ENCODE results near the gene OR51Q1. TPM values are rescaled to one million over a fixed set of nuclear protein-coding genes. Genes with fewer than 3 reads are reported as not detected.

Gene OR51Q1, protein sequence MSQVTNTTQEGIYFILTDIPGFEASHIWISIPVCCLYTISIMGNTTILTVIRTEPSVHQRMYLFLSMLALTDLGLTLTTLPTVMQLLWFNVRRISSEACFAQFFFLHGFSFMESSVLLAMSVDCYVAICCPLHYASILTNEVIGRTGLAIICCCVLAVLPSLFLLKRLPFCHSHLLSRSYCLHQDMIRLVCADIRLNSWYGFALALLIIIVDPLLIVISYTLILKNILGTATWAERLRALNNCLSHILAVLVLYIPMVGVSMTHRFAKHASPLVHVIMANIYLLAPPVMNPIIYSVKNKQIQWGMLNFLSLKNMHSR
- not detected for total RNA-seq

DNA sequence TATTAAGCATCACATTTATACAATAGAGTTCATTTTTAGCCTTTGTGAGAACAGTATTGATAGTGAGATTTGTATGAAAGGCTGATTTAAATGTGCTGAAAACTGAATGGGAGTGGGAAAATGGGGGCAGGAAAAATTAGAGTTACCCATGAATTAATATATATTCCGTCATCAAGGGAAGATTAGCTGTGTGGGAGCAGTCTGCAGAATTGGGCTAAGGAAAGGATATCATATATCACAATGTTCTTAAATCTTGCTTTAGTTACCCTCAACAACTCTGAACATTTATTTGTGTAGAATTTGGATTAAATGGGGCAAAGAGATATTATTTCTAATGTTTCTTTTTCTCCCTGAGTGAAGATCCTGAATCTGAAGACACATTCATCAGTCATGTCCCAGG is at the start of gene OR51Q1:
TSS of gene OR51Q1 (plus strand) at position 301 of the 400 bp plus-strand sequence. CDS start at position 391, 90 bp downstream.
- peaks cover 8% of the 10 kb centered on the region for H3K27me3 Mint-ChIP-seq
- H3K4me1 Mint-ChIP-seq (ENCODE audit: low read depth) = no peaks in the 10 kb centered on the region
- H3K27ac Mint-ChIP-seq = no peak within 1 kb of the TSS
- ChIA-PET CTCF (no interaction called here), POLR2A (no interaction called here)
- H3K9me3 Mint-ChIP-seq = peaks cover 1% of the 10 kb centered on the region
- H3K4me3 Mint-ChIP-seq = no peak within 1 kb of the TSS
- H3K36me3 Mint-ChIP-seq = no peaks in the 10 kb centered on the region
- intact Hi-C loops (cut with micrococcal nuclease) = no loop called here
- no peak for DNase-seq

DNA sequence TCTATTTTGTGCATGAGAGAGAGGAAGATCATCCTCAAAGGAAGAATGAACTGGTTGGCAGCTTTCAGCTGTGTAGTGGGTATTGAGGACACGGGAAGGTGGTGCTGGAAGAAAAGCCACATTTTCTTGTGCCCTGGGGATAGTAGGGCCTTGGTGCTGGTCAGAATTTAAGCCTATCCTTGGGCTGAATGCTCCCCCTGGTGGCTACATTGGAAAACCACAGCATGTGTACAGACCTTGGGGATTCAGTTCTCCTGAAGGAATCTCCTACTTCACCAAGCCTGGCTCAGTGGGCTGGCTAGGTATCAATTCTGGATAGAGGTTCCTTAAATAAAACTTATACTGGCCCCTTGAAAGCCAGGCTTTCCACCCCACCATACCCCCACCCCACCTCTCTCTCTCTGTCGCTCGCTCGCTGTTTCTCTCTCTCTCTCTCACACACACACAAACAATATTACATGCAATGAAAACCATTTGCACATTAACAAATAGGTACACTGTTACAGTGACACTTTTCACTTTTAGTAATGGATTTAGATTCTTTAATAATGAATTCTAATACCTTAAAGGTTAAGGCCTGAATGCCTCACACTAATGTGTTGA is 41.1 kb upstream of the OR51Q1 start:
- ChIA-PET POLR2A (no interaction called here), CTCF (no interaction called here)
- intact Hi-C loops (cut with micrococcal nuclease) = loop anchor here (1.0 to 5.0 kb wide), 3 partner anchors 257 to 1194 kb away; partner anchors contain the start of gene OR51D1
- peak; percentile 40 for DNase-seq
- Mint-ChIP-seq H3K27me3 (no peaks in the 10 kb centered on the region), H3K9me3 (no peaks in the 10 kb centered on the region), H3K4me3 (no peak overlapping the region), H3K4me1 (ENCODE audit: low read depth) (no peaks in the 10 kb centered on the region), H3K27ac (no peak overlapping the region), H3K36me3 (no peaks in the 10 kb centered on the region)

DNA sequence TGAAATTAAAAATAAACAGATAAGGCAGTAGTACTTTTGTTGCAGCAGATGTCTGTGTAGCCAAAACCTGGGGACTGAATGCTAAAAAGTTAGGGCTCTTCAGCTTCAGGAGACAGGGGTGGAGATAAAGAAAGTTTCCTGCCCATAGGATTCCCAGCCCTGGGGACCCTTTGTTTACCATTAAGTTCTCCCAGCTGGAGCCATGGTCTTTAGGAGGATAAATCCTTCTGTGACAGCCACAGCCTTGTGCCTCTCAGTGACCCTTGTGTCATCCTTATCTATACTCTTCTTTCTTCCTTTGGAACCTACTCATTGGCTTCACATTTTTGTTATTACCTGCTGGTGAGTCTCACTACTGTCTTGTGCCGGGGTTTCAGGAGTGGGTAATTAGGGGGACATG is 38.3 kb upstream of the OR51Q1 start, which contains the start of gene OR51M1:
TSS of gene OR51M1 (plus strand) at position 237 of the 400 bp plus-strand sequence. CDS start 5,587 bp downstream, outside the sequence.
- Mint-ChIP-seq H3K4me1 (ENCODE audit: low read depth) (no peaks in the 10 kb centered on the region), H3K27me3 (no peaks in the 10 kb centered on the region), H3K27ac (no peak within 1 kb of the TSS), H3K4me3 (no peak within 1 kb of the TSS), H3K9me3 (no peaks in the 10 kb centered on the region), H3K36me3 (no peaks in the 10 kb centered on the region)
- intact Hi-C loops (cut with micrococcal nuclease) = loop anchor here (5.0 kb wide), 2 partner anchors 746 to 1196 kb away; partner anchors contain the start of gene OR51D1
- ChIA-PET CTCF (no interaction called here), POLR2A (no interaction called here)
- DNase-seq = no peak

DNA sequence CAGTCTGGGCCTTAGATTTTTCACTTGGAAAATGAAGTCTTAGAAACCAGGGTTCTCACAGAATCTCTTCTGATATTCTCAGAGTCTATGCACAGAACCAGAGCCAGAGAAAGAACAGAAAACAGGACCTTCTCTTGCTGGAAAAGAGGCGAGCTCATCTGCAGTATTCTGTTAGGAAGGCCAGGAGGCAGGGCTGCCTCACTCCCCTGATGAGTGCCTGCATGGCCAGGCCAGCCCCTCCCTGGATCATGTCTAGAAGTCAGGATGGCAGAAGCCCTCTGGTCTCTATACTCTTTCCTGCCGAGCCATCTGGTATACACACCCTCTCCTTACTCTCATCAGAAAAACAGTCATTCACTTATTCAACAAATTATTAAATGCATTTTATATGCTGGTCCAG is 37.6 kb upstream of the OR51Q1 start:
- H3K27ac Mint-ChIP-seq = no peak overlapping the region
- H3K9me3 Mint-ChIP-seq = no peaks in the 10 kb centered on the region
- no peaks in the 10 kb centered on the region for H3K4me1 Mint-ChIP-seq (ENCODE audit: low read depth)
- H3K36me3 Mint-ChIP-seq = no peaks in the 10 kb centered on the region
- intact Hi-C loops (cut with micrococcal nuclease) = loop anchor here (5.0 kb wide), 2 partner anchors 747 to 1197 kb away; partner anchors contain the start of gene OR51D1
- DNase-seq = no peak
- CTCF ChIA-PET = no interaction called here
- no peak overlapping the region for H3K4me3 Mint-ChIP-seq
- POLR2A ChIA-PET = no interaction called here
- no peaks in the 10 kb centered on the region for H3K27me3 Mint-ChIP-seq

DNA sequence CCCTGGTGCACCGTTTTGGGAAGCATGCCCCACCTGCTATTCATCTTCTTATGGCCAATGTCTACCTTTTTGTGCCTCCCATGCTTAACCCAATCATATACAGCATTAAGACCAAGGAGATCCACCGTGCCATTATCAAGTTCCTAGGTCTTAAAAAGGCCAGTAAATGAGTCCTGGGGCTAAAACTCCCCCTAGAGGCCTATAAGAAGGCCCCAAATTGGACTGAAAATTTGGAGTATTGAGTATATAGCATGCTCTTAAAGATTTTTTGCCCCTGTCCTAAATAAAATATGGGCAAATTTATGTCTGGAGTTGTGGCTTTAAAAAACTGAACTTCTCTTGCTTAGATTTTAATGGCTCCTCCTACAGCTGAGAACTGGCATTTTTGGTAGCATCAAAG is 31.7 kb upstream of the OR51Q1 start:
- H3K4me1 Mint-ChIP-seq (ENCODE audit: low read depth) = no peaks in the 10 kb centered on the region
- no peak overlapping the region for H3K27ac Mint-ChIP-seq
- no peaks in the 10 kb centered on the region for H3K9me3 Mint-ChIP-seq
- no peaks in the 10 kb centered on the region for H3K36me3 Mint-ChIP-seq
- H3K27me3 Mint-ChIP-seq = no peaks in the 10 kb centered on the region
- no peak overlapping the region for H3K4me3 Mint-ChIP-seq
- POLR2A ChIA-PET = no interaction called here
- intact Hi-C loops (cut with micrococcal nuclease) = no loop called here
- CTCF ChIA-PET = interaction anchor here (0.6 kb wide), 1 partner anchor 222 kb away, joined by 4 read pairs; no protein-coding TSS in a partner anchor
- DNase-seq = no peak

DNA sequence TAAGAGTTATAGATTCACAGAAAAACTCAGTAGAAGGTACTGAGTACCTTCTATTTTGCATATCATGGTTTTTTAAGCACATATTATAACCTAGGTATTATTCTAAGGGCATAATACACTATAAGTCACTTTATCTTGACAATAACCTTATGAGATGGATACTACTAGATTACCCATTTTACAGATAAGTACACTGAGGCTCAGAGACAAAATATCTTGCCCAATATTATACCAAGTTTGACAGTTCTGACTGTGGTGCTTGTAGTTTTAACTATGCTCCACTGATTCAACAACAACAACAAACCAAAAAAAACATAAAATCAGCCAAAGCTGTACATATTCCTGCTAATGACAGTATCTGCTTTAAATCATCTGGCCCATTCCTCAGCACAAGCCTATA is 27.8 kb upstream of the OR51Q1 start:
- POLR2A ChIA-PET = no interaction called here
- Mint-ChIP-seq H3K9me3 (no peaks in the 10 kb centered on the region), H3K27me3 (no peaks in the 10 kb centered on the region), H3K4me3 (no peak overlapping the region), H3K27ac (no peak overlapping the region), H3K36me3 (no peaks in the 10 kb centered on the region), H3K4me1 (ENCODE audit: low read depth) (no peaks in the 10 kb centered on the region)
- CTCF ChIA-PET = no interaction called here
- intact Hi-C loops (cut with micrococcal nuclease) = no loop called here
- DNase-seq = no peak

DNA sequence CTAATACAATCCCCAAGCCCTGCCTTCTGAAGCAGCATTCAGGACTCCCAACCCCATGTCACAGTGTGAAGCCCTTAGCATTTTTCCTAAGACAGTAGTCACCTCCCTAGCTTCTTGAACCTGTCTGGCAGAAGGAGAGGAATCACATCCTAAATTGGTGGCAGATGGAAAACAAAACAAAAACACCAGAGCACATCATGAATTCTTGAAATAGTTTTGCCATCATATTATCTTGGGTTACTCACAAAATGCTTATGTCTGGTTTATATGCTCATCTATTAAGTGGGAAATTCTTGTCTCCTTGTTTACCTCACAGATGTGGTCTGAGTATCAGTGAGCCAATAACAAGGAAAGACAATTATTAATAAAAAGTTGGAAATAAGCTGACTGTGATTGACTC is 23.0 kb upstream of the OR51Q1 start:
- intact Hi-C loops (cut with micrococcal nuclease) = no loop called here
- Mint-ChIP-seq H3K27ac (no peak overlapping the region), H3K9me3 (peaks cover 2% of the 10 kb centered on the region), H3K4me1 (ENCODE audit: low read depth) (no peaks in the 10 kb centered on the region), H3K36me3 (no peaks in the 10 kb centered on the region), H3K27me3 (peaks cover 7% of the 10 kb centered on the region), H3K4me3 (no peak overlapping the region)
- ChIA-PET CTCF (no interaction called here), POLR2A (no interaction called here)
- DNase-seq = no peak

DNA sequence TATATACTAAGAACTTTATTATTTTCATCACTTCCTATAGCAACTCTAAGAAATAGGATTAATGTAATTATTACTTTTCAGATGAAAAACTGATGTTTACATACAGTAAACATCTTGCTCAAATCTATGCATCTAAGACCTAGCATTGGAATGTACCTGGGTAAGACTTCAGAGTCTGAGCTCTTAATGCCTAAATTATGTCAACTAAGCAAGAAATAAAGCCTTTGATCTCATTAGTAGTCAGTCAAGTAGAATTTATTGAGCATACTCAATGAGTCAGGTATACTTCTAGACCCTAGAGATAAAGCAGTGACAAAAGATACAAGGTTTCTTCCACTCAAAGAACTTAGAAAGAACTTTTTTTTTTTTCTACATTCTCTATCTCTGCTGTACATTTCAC is 16.7 kb upstream of the OR51Q1 start:
- ChIA-PET POLR2A (no interaction called here), CTCF (no interaction called here)
- no peak overlapping the region for H3K4me3 Mint-ChIP-seq
- H3K4me1 Mint-ChIP-seq (ENCODE audit: low read depth) = no peaks in the 10 kb centered on the region
- no peaks in the 10 kb centered on the region for H3K36me3 Mint-ChIP-seq
- no peak overlapping the region for H3K27ac Mint-ChIP-seq
- intact Hi-C loops (cut with micrococcal nuclease) = no loop called here
- peaks cover 2% of the 10 kb centered on the region for H3K9me3 Mint-ChIP-seq
- peaks cover 16% of the 10 kb centered on the region for H3K27me3 Mint-ChIP-seq
- DNase-seq = no peak

DNA sequence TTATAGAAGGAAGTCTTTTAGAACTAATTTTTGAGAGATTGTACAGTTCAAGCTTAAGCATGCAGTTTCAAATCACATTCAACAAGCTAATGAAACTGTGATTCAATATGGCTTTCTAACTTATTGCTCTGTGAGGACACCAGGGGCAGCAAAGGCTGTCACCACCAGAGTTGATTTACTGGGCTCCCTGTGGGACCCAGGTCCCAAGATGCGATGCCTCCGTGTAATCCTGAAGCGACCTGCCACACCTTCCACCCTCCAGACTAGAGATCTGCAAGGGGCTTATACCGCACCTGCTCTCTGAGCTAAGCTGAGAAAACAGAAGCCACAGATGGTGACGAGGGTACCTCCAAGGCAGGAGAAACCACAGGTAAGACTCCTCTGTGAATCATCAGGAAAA is 918 bp upstream of the OR51Q1 start:
- DNase-seq = no peak
- Mint-ChIP-seq H3K27me3 (peaks cover 8% of the 10 kb centered on the region), H3K4me3 (no peak overlapping the region), H3K27ac (no peak overlapping the region), H3K4me1 (ENCODE audit: low read depth) (no peaks in the 10 kb centered on the region), H3K36me3 (no peaks in the 10 kb centered on the region), H3K9me3 (peaks cover 1% of the 10 kb centered on the region)
- ChIA-PET POLR2A (interaction anchor here (0.7 kb wide), 1 partner anchor 1956 kb away, joined by 3 read pairs; no protein-coding TSS in a partner anchor), CTCF (no interaction called here)
- intact Hi-C loops (cut with micrococcal nuclease) = no loop called here

DNA sequence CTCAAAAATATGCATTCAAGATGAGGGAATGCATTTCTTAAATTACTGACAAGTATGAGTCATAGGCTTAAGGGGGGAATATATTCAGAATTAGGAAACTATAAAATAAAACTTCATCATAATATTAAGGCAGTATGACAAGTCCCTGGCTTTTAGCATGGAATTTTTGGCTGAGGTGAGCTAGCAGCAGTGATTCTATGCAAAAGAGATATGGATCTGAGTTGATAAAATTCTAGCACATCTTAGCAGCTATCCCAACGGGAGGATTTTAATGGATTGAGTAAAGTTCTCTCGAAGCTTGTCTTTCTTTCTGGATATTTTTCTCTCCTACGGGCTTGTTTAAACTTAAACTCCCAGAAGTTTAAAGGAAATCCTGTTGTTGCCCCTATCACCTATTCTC is 1.2 kb downstream of the OR51Q1 start:
- CTCF ChIA-PET = no interaction called here
- no peaks in the 10 kb centered on the region for H3K4me1 Mint-ChIP-seq (ENCODE audit: low read depth)
- DNase-seq = no peak
- no peaks in the 10 kb centered on the region for H3K36me3 Mint-ChIP-seq
- peaks cover under 1% of the 10 kb centered on the region for H3K9me3 Mint-ChIP-seq
- POLR2A ChIA-PET = no interaction called here
- H3K4me3 Mint-ChIP-seq = no peak overlapping the region
- no peak overlapping the region for H3K27ac Mint-ChIP-seq
- intact Hi-C loops (cut with micrococcal nuclease) = no loop called here
- peaks cover 8% of the 10 kb centered on the region for H3K27me3 Mint-ChIP-seq

DNA sequence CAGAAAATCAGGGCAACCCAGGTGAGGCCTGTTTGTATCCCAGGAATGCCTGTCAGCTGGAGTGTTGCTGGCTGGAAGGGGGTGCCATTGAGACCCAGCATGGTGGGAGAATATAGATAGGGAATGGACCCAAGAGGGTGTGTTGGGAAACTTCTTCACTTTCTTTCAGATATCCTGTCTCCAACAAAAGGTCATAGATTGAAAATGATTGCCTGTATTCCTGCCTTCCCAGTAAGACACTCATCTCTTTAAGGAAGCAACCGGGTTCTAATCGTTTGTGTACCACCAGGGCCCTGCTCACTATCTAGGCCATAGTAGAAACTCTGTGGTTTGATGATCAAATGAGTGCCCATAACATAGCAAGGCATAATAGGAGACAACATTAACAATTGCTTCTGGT is 19.5 kb downstream of the OR51Q1 start, which contains the start of gene OR51I1:
TSS of gene OR51I1 (minus strand) at position 101 of the 400 bp plus-strand sequence. CDS start at position 101, 0 bp downstream.
- H3K9me3 Mint-ChIP-seq = no peaks in the 10 kb centered on the region
- H3K36me3 Mint-ChIP-seq = no peaks in the 10 kb centered on the region
- no peak within 1 kb of the TSS for H3K4me3 Mint-ChIP-seq
- intact Hi-C loops (cut with micrococcal nuclease) = no loop called here
- POLR2A ChIA-PET = no interaction called here
- no peak within 1 kb of the TSS for H3K27ac Mint-ChIP-seq
- H3K4me1 Mint-ChIP-seq (ENCODE audit: low read depth) = no peaks in the 10 kb centered on the region
- CTCF ChIA-PET = no interaction called here
- no peak for DNase-seq
- peaks cover 4% of the 10 kb centered on the region for H3K27me3 Mint-ChIP-seq

DNA sequence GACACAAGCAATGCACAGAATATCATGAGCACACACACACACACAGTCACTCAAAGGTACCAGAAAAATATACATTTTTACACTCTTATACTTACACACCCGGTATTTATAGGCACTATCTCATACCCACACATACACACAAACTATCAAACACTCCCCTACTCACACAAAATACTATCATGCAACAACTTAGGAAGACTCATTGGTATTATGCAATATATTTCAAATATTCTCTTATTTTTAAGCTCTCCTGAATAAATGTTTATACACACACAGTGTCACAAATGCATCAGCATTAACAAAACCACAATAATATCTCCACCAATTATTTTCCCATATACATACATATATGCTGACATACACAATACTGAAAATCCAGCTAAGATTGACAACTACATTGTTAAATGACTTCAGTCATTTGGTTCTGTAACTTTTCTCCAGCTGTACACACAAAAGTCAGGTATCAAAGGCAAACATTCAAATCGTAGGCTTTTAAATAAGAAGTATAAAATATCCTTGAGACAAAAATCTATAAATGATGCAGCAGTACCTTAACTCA is 22.0 kb downstream of the OR51Q1 start:
- Mint-ChIP-seq H3K9me3 (no peaks in the 10 kb centered on the region), H3K27me3 (peaks cover 3% of the 10 kb centered on the region), H3K4me1 (ENCODE audit: low read depth) (no peaks in the 10 kb centered on the region), H3K4me3 (no peak overlapping the region), H3K27ac (no peak overlapping the region), H3K36me3 (no peaks in the 10 kb centered on the region)
- no peak for DNase-seq
- ChIA-PET CTCF (no interaction called here), POLR2A (no interaction called here)
- intact Hi-C loops (cut with micrococcal nuclease) = no loop called here
